HepG2 (cell line): ENCODE results near the gene INTS1. TPM values are rescaled to one million over a fixed set of nuclear protein-coding genes. Genes with fewer than 3 reads are reported as not detected.

Experiments used
- ETV6 ChIP-seq: sonication (generic); formaldehyde crosslinking; conservative IDR thresholded peaks from 2 replicates; pipeline ENCODE4 v1.4.0; 2020; ENCODE audit warnings: missing genetic modification reagents
- HIVEP1 ChIP-seq: sonication (generic); formaldehyde crosslinking; IDR thresholded peaks from 2 replicates; pipeline ENCODE4 v1.4.0; 2020; ENCODE audit warnings: mild to moderate bottlenecking, missing genetic modification reagents
- HMGXB4 ChIP-seq, 2 experiments: sonication (generic) in 1 of 2; formaldehyde crosslinking in 1 of 2; IDR thresholded peaks; 2 replicates each; pipeline versions ENCODE4 v1.4.0 to v1.6.1; 2018 to 2020; ENCODE audit warnings: missing genetic modification reagents in 2 of 2, borderline replicate concordance in 1 of 2, low read depth in 1 of 2, mild to moderate bottlenecking in 1 of 2, missing biosample characterization in 1 of 2
- LRRFIP1 ChIP-seq: sonication (generic); formaldehyde crosslinking; conservative IDR thresholded peaks from 2 replicates; pipeline ENCODE4 v1.4.0; 2020; ENCODE audit warnings: missing genetic modification reagents
- PAXIP1 ChIP-seq: sonication (generic); formaldehyde crosslinking; conservative IDR thresholded peaks from 2 replicates; pipeline ENCODE4 v1.4.0; 2020; ENCODE audit warnings: mild to moderate bottlenecking, missing genetic modification reagents, moderate library complexity
- PRDM10 ChIP-seq: sonication (generic); formaldehyde crosslinking; IDR thresholded peaks from 2 replicates; pipeline ENCODE4 v1.4.0; 2020; ENCODE audit warnings: low read depth, missing genetic modification reagents
- REST ChIP-seq, 2 experiments: IDR thresholded peaks; 2 replicates each; pipeline ENCODE4 v1.6.1; 2011 to 2012; ENCODE audit warnings: low read length in 2 of 2, borderline replicate concordance in 1 of 2, low read depth in 1 of 2, mild to moderate bottlenecking in 1 of 2, moderate library complexity in 1 of 2
- TGIF2 ChIP-seq: IDR thresholded peaks from 2 replicates; pipeline ENCODE4 v1.6.1; 2016; ENCODE audit warnings: control low read depth, missing compliant biosample characterization
- ZNF547 ChIP-seq: sonication (generic); formaldehyde crosslinking; IDR thresholded peaks from 2 replicates; pipeline ENCODE4 v1.5.1; 2020; ENCODE audit warnings: mild to moderate bottlenecking, missing genetic modification reagents
- ZNF629 ChIP-seq: sonication (generic); formaldehyde crosslinking; conservative IDR thresholded peaks from 2 replicates; pipeline ENCODE4 v1.5.0; 2020; ENCODE audit warnings: missing genetic modification reagents
- ZNF713 ChIP-seq: sonication (generic); formaldehyde crosslinking; IDR thresholded peaks from 2 replicates; pipeline ENCODE4 v1.4.0; 2020; ENCODE audit warnings: mild to moderate bottlenecking, missing genetic modification reagents
- polyA plus RNA-seq, 8 experiments: library from polyadenylated mRNA; depleted of rRNA in 3 of 8; stranded (reverse) in 7 of 8; unstranded in 1 of 8; fragments of >200 nt; fragmentation: Illumina TruSeq in 4 of 8; extraction: Trizol in 4 of 8; gene quantifications; 2 replicates each; pipeline versions ENCODE4 v1.2.1 to v1.2.3, GENCODE V29; 2011 to 2016; ENCODE audit warnings: low read depth in 4 of 8, missing spikeins in 1 of 8, mixed read lengths in 1 of 8; ENCODE audit not compliant: insufficient read depth in 1 of 8
- total RNA-seq, 5 experiments: library from RNA; depleted of rRNA; stranded (reverse); fragments of >200 nt; fragmentation: Illumina TruSeq; extraction: Trizol; gene quantifications; 2 replicates each; pipeline ENCODE4 v1.2.3, GENCODE V29; 2016; ENCODE audit warnings: low read depth in 1 of 5

The INTS1 gene
- total and polyA plus RNA-seq, 2 of the 13 experiments (the other 11 are each of a cell fraction or from before 2014, with no cell fraction given): 13.7 to 29.0 TPM

- TF ChIP-seq PRDM10 (CRISPR knock-in tag) (peak; percentile 54; the same call in 1 of the 2 replicates), ZNF713 (CRISPR knock-in tag) (no peak), ETV6 (CRISPR knock-in tag) (peak; percentile 59; the same call in 1 of the 2 replicates), ZNF547 (CRISPR knock-in tag) (no peak), ZNF629 (peak; percentile 48; the same call in 1 of the 2 replicates), PAXIP1 (CRISPR knock-in tag) (peak; percentile 50), REST (IDR thresholded peaks at IDR 0.05; ENCODE audit: borderline replicate concordance in 1 of 2, low read depth in 1 of 2, low read length in 2 of 2) (no peak), LRRFIP1 (CRISPR knock-in tag) (no peak), HIVEP1 (CRISPR knock-in tag) (0 out of 2 replicates have a peak, but pooled peaks have one; percentile 23), HMGXB4 (CRISPR knock-in tag; IDR thresholded peaks at IDR 0.05; ENCODE audit: borderline replicate concordance in 1 of 2, low read depth in 1 of 2) (peak in 1 of 2 experiments; percentile 46; a peak in 2 of 4 replicates), TGIF2 (CRISPR knock-in tag) (no peak)
Measured at GRCh38 chr7:1460821-1461645, 43.2 kb downstream of the INTS1 start (continued).
